BE2C (cell line): Measurements from ENCODE around the gene CREB3L1.

Experiments
- DNase-seq: peaks from one replicate; pipeline ENCODE4 v3.0.0-alpha.2; 2020
- H3K27me3 ChIP-seq: fragments of 250-450 bp; sonication (Bioruptor Pico); 2 replicates; pipeline ENCODE4 v1.5.1; 2020; ENCODE audit warnings: mild to moderate bottlenecking
- H3K36me3 ChIP-seq: fragments of 250-450 bp; sonication (Bioruptor Pico); 2 replicates; pipeline ENCODE4 v1.5.1; 2020; ENCODE audit warnings: mild to moderate bottlenecking
- H3K4me1 ChIP-seq: fragments of 250-450 bp; sonication (Bioruptor Pico); 2 replicates; pipeline ENCODE4 v1.5.1; 2020
- H3K4me3 ChIP-seq: 2 replicates; pipeline ENCODE4 v1.5.1; 2011; ENCODE audit warnings: low read depth, low read length
- H3K9me3 ChIP-seq: fragments of 250-450 bp; sonication (Bioruptor Pico); 2 replicates; pipeline ENCODE4 v1.5.1; 2020
- TF ChIP-seq, protein P1 (sequence below): IDR thresholded peaks from 2 replicates; pipeline ENCODE4 v1.5.1; 2012; ENCODE audit warnings: mild to moderate bottlenecking, low read depth, low read length

Gene CREB3L1

DNA sequence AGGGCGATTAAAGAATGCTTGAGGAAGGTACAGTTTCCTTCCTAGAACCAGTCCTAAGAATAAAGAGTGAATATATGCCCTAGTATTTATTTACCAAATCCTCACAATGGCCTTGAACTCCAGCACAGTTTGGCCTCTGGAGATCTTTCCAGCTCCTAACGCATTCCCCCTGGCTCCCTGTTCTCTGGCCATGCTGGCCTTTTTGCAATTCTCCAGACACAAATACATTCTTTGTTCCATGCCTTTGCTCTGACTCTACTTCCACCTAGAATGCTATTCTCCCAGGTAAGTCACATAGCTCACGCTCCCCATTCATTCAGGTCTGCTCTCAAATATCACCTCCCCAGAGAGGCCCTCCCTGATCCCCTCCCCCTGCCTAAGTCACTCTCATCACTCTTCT lies 66.1 kb downstream of the CREB3L1 start:
- Histone ChIP-seq H3K4me1 (no peaks in the 10 kb centered on the region), H3K4me3 (no peak overlapping the region), H3K9me3 (no peaks in the 10 kb centered on the region), H3K27me3 (no peaks in the 10 kb centered on the region), H3K36me3 (no peaks in the 10 kb centered on the region)
- TF ChIP-seq, protein P1, sequence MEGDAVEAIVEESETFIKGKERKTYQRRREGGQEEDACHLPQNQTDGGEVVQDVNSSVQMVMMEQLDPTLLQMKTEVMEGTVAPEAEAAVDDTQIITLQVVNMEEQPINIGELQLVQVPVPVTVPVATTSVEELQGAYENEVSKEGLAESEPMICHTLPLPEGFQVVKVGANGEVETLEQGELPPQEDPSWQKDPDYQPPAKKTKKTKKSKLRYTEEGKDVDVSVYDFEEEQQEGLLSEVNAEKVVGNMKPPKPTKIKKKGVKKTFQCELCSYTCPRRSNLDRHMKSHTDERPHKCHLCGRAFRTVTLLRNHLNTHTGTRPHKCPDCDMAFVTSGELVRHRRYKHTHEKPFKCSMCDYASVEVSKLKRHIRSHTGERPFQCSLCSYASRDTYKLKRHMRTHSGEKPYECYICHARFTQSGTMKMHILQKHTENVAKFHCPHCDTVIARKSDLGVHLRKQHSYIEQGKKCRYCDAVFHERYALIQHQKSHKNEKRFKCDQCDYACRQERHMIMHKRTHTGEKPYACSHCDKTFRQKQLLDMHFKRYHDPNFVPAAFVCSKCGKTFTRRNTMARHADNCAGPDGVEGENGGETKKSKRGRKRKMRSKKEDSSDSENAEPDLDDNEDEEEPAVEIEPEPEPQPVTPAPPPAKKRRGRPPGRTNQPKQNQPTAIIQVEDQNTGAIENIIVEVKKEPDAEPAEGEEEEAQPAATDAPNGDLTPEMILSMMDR = no peak
- DNase-seq = no peak

- Histone ChIP-seq H3K4me1 (no peaks in the 10 kb centered on the region), H3K27me3 (no peaks in the 10 kb centered on the region), H3K9me3 (no peaks in the 10 kb centered on the region), H3K36me3 (no peaks in the 10 kb centered on the region), H3K4me3 (no peak overlapping the region)
- DNase-seq = no peak
- TF ChIP-seq, protein P1 = no peak
These were observed 67.7 kb downstream of the CREB3L1 start for GRCh38 chr11:46345131-46345597.

DNA sequence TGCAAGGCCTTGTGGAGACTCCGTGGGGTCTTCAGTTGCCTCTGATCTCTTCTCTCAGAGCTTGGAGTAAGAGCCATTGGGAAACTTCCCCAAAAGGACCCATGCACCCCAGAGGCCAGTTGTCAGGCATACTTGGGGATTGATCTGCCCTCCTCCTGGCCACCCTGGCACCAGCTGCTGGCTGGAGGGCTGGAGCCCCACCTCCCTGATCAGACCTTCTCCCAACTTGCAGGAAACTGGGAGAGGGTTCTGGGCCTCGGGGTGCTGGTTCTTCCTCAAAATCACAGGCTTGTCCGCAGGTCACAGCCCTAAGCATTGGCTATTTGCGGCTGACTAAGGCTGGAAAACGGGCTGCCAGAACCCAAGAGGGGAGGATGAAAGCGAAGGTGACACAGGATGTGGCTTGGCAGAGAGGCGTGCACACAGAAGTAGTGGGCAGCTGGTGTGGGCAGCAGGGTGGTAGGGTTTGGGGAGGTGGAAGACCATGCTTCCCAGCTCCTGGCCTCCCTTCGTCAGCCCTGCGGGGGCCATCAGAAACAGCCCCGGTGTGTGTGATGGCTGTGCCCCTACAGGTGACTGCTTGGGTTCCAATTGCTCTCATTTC lies 68.5 kb downstream of the CREB3L1 start:
- TF ChIP-seq, protein P1 = no peak
- DNase-seq = no peak
- no peaks in the 10 kb centered on the region for H3K9me3 ChIP-seq
- no peak overlapping the region for H3K4me3 ChIP-seq
- no peaks in the 10 kb centered on the region for H3K4me1 ChIP-seq
- H3K27me3 ChIP-seq = no peaks in the 10 kb centered on the region
- H3K36me3 ChIP-seq = no peaks in the 10 kb centered on the region

- H3K4me1 ChIP-seq = peaks cover 2% of the 10 kb centered on the region; the same call in 1 of the 2 replicates
- H3K4me3 ChIP-seq = peak within 1 kb of the TSS; percentile 67
These were observed 69.6 kb downstream of the CREB3L1 start, which contains the start of gene DGKZ for GRCh38 chr11:46346886-46347636. TSS of gene DGKZ (plus strand) at chr11:46347463. CDS start at chr11:46347660, 197 bp downstream.

GRCh38 chr11:46347637-46348311 lies 70.3 kb downstream of the CREB3L1 start:
- no peaks in the 10 kb centered on the region for H3K27me3 ChIP-seq
- TF ChIP-seq, protein P1 = no peak
- no peaks in the 10 kb centered on the region for H3K36me3 ChIP-seq
- no peaks in the 10 kb centered on the region for H3K9me3 ChIP-seq
- H3K4me1 ChIP-seq = peaks cover 2% of the 10 kb centered on the region; the same call in 1 of the 2 replicates
- peak overlapping the region; percentile 67 for H3K4me3 ChIP-seq
- no peak for DNase-seq

More at GRCh38 chr11:46346886-46347636, 69.6 kb downstream of the CREB3L1 start, which contains the start of gene DGKZ:
- TF ChIP-seq, protein P1 = peak; percentile 23; the same call in 1 of the 2 replicates
- peak; percentile 77 for DNase-seq
- no peaks in the 10 kb centered on the region for H3K36me3 ChIP-seq
- no peaks in the 10 kb centered on the region for H3K27me3 ChIP-seq
- no peaks in the 10 kb centered on the region for H3K9me3 ChIP-seq
